HG02642 (cell line): Measurements from ENCODE around the gene CLCN1.

ENCODE experiments used
- ATAC-seq: cut with Tn5 transposase; IDR thresholded peaks from one replicate; pipeline ENCODE4 v1.9.1; 2021; ENCODE audit warnings: mild to moderate bottlenecking; ENCODE audit not compliant: unreplicated experiment, poor library complexity

The CLCN1 gene

GRCh38 chr7:143361552-143362130, 45.7 kb downstream of the CLCN1 start:
- no peak for ATAC-seq

DNA sequence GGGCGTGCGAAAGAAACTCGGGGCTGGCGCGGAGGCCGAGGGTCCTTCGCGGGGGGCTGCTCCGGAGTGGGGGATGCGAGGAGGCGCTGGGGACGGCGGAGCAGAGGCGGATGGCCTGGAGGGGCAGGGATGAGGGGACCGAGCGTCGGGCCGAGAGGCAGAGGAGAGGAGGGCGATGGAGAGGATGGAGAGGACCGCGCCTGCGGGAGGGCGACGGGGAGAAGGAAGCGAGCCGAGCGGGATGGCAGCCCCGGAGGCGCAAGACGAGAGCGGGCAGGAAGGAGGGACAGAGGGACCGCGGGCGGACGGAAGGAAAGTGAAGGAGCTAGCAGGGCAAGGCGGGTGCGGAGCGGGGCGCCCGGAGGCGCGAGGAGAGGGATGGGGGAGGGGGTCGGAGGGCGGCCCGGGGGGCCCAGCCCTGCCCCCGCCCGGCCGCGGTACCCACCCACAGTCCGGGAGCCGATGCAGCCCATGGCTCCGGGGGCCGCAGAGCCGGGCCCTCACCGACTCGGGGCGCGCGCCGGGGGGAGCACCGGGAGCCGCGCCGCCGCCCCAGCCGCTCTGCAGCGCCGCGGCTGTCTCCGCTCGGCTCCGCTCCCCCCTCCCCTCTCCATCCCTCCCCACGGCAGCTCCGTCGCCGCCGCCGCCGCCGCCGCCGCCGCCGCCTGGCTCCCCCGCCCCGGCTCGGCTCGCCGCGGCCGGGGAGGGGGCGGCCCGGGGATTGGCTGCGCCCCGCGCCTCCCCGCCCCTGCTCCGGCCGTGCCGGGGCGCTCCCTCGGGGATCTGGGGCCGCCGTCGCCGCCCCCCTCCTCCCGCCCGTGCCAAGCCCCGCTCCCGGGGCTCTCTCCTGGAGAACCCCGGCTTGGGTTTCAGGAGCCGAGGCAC, 46.5 kb downstream of the CLCN1 start, which contains the start of gene FAM131B:
Gene FAM131B, minus strand, starts transcription at position 583 of the 885 bp plus-strand sequence. Its CDS starts 110 bp downstream, at position 473.
- peak; percentile 55 for ATAC-seq

GRCh38 chr7:143363016-143363937, 47.4 kb downstream of the CLCN1 start:
- no peak for ATAC-seq

GRCh38 chr7:143367972-143368371, 52.1 kb downstream of the CLCN1 start:
- no peak for ATAC-seq

GRCh38 chr7:143368387-143368786, 52.5 kb downstream of the CLCN1 start:
- no peak for ATAC-seq

DNA sequence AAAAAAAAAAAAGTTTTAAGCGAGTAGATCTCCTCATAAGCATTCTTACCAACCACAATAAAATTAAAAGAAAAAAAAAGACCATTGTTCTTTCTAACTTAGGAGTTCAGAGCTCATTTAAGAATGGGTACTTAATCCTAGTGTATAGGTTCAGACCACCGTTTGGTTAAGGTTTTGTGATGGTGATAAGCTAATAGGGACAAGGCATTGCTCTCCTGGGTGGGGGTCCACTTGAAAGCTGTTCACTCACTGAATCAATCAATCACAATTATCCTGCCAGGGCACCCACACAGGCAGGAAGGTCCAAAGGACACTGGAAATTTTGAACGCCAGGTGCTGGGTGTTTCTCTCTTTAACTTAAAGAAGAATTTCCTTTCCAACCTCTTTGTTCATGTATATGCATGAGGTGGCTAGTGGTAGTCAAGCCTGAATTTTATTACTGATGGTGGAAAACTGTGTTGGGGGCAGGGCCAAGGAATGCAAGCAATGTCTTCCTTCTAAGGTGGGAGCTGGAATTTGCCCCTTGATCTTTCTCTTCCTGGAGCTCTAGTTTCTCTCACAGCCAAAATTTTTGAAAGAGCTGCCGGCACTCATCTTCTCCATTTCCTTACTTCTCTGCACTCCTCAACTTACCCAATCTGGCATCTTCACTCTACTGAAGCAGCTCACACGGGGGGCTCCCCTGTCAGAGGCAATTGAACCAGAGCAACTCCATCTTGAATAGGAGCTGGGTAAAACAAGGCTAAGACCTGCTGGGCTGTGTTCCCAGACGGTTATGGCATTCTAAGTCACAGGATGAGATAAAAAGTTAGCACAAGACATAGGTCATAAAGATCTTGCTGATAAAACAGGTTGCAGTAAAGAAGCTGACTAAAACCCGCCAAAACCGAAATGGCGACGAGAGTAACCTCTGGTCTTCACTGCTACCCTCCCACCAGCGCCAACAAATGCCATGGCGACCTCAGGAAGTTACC, 54.1 kb downstream of the CLCN1 start:
- no peak for ATAC-seq

- ATAC-seq: no peak
These were observed 56.2 kb downstream of the CLCN1 start for GRCh38 chr7:143372070-143372469.

GRCh38 chr7:143373255-143373794, 57.4 kb downstream of the CLCN1 start:
- ATAC-seq: no peak

DNA sequence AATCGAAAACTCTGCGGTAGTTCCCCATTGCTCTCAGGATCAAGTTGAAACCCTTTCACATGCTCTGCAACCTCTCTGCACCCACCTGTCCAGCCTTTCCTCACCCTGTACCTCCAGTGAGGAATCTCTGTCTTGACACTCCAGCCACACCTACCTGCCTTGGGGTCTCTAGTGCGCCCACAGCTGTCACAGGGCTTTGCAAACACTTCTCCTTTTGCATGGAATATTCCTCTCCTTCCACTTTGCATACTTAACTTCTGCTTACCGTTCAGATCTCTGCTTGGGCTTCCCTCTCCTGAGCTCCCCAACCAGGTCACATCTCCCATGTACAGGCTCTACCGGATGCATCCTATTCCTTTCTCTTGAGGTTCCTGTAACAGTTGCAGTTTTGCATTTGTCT, 58.6 kb downstream of the CLCN1 start:
- ATAC-seq: no peak

DNA sequence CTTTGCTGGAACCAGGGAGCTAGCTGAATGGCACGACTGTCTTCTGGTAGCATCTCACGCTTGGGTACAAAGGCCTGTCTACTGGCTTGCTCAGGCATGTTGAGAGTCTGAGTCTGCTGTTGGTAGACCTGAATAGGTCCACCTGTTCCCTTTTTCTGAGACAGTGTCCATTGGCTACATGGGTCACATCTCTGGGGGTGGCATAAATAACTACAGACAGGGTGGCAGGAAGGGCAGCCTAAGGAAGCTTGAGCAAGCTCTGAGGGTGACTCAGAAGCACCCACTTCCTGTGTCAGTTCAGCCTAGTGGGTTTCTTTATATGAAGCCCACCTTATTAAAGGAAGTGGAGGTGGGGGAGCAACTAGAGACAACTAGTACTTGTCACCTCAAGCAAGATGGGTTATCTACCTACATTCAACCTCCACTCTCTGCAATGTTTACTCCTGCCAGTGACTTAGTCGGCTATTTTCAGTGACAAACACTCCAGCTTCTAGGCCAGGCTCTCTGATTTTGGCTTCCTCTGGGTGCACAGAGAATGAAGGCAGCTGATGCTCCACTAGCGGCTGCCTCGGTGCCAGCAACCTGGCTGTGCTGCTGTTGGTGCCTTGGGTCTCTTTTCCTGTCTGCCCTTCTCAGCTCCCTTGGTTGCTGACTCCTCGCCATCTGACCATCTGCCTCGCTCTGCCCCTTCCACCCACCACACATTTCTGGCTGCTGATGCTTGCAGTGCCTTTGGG, 59.6 kb downstream of the CLCN1 start:
- ATAC-seq: no peak

DNA sequence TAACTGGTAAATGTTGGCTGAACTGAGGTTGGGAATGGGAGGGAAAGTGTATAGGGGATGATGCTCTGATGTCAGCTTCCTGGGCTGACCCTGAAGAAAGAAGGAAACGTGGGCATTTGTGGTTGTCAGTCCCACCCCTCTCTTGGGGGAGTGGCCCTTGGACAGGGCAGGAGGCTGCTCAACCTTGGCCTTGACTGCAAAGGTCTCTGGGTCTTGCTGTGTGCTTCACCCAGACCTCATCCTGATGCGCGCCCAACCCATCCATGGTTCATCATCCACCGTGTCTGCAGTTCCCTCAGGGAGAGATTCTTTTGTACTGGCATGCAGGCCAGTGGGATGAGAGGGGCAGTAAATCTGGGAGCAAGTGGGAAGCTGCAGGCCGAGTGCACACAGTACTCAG, 60.5 kb downstream of the CLCN1 start:
- no peak for ATAC-seq

- ATAC-seq: peak; percentile 1
These were observed 63.8 kb downstream of the CLCN1 start for GRCh38 chr7:143379611-143380259.

- ATAC-seq: peak; percentile 60
These were observed 64.3 kb downstream of the CLCN1 start for GRCh38 chr7:143380260-143380645.

DNA sequence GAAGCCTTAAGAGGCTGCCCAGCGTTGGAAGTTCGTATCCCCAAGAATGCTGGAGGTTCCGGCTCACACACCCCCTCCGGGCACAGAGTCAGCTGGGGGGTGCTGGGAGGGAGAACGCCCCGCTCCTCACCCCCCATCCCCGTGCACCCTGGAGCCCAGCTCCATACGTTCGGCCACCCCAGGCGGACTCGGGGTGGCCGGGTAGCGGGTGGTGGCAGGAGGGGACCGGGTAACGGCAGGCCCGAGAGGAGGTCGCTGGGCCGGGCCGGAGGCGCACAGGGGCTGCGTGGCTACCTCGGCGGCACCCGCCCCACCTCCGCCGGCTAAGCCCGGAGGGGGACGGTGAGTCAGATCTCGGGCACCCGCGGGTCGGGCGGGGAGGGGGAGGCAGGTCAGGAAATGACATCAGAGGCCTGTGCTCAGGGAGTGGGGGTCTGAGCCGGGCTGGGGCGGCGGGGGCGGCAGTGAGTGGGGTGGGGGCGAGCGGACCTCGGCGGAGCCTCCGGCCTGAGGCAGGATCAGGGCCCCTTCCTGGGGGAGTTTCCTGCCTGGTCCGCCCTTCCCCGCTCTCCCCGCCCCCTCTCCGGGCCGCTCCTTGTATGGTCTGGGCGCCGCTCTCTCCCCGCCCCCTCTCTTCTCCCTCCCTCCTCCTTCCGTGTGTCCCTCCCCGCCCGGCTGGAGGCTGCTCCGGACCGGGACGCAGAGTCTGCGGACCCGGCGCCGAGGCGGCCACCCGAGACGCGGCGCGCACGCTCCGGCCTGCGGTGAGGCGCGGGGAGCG, 64.9 kb downstream of the CLCN1 start, which contains the start of gene ZYX:
Gene ZYX, plus strand, starts transcription at position 700 of the 781 bp plus-strand sequence. CDS start 227 bp downstream, outside the sequence.
- ATAC-seq: peak; percentile 83

DNA sequence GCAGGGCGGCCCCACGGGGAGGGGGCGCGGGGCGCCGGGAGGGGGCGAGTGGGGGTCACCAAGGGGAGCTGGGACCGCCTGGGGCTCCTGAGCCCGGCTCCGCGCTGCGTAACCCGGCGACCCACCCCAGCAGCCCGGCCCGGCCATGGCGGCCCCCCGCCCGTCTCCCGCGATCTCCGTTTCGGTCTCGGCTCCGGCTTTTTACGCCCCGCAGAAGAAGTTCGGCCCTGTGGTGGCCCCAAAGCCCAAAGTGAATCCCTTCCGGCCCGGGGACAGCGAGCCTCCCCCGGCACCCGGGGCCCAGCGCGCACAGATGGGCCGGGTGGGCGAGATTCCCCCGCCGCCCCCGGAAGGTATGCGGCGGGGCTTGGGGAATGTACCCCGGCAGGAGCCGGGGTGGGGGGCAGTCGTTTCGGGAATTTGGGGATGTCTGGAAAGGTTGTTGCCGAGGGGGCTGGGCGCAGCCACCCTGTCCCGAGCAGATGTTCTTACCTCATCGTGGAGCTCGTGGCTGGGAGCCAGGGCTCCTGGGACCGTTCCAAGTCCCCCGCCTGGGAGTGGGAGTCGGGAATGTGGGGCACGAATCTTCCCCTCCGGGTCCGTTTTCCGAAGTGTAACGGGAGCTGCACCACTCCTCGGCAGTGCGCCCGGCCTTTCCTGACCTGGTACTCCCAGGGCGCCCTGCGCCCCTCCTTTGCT, 65.7 kb downstream of the CLCN1 start:
- peak; percentile 14 for ATAC-seq

DNA sequence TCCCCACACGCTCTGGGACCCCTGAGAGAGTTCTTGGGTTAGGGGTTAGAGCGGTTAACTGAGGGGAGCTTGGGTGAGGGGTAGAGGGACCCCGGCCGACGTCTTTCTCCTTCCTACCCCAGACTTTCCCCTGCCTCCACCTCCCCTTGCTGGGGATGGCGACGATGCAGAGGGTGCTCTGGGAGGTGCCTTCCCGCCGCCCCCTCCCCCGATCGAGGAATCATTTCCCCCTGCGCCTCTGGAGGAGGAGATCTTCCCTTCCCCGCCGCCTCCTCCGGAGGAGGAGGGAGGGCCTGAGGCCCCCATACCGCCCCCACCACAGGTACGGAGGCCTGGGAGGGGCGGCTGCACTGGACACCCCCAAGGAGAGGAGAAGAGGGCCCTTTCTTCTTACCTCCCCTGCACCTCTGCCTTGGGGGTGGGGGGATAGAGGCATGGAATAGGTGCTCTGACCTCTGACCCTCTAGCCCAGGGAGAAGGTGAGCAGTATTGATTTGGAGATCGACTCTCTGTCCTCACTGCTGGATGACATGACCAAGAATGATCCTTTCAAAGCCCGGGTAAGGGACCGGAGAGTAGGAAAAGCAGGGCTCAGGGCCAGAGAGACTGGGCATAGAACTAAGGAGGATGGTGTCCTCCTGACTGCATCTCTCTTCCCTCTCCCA, 66.3 kb downstream of the CLCN1 start:
- no peak for ATAC-seq
